ENCODE results near the gene PRRT1B.

The PRRT1B gene

GRCh38 chr9:131522257-131523085, 22.9 kb upstream of the PRRT1B start:
- Histone ChIP-seq H3K27me3 (ENCODE audit: low read depth, low read length) (no peaks in the 10 kb centered on the region), H3K4me3 (ENCODE audit: low read length) (no peak overlapping the region), H3K4me2 (ENCODE audit: low read length) (no peak overlapping the region), H3K9me3 (ENCODE audit: insufficient read depth, low read length) (no peaks in the 10 kb centered on the region), H3K9ac (ENCODE audit: low read length) (no peak overlapping the region), H3K79me2 (ENCODE audit: low read length) (no peaks in the 10 kb centered on the region), H4K20me1 (ENCODE audit: insufficient read depth, low read length) (no peaks in the 10 kb centered on the region), H3K4me1 (ENCODE audit: low read length) (no peaks in the 10 kb centered on the region), H3K27ac (ENCODE audit: low read length) (no peak overlapping the region), H3K36me3 (replicated peaks; ENCODE audit: low read depth, low read length) (peaks cover 27% of the 10 kb centered on the region), H2AFZ (ENCODE audit: low read depth, low read length) (no peak overlapping the region)
- TF ChIP-seq CTCF (IDR thresholded peaks at IDR 0.05; ENCODE audit: low read depth, low read length) (no peak), EZH2phosphoT487 (IDR thresholded peaks at IDR 0.05; ENCODE audit: low read depth) (no peak)

GRCh38 chr9:131523086-131523388, 22.3 kb upstream of the PRRT1B start:
- Histone ChIP-seq H3K9ac (ENCODE audit: low read length) (no peak overlapping the region), H2AFZ (ENCODE audit: low read depth, low read length) (no peak overlapping the region), H3K27me3 (ENCODE audit: low read depth, low read length) (no peaks in the 10 kb centered on the region), H3K36me3 (replicated peaks; ENCODE audit: low read depth, low read length) (peaks cover 24% of the 10 kb centered on the region), H3K4me2 (ENCODE audit: low read length) (no peak overlapping the region), H3K79me2 (ENCODE audit: low read length) (no peaks in the 10 kb centered on the region), H3K9me3 (ENCODE audit: insufficient read depth, low read length) (no peaks in the 10 kb centered on the region), H3K27ac (ENCODE audit: low read length) (no peak overlapping the region), H3K4me3 (ENCODE audit: low read length) (no peak overlapping the region), H4K20me1 (ENCODE audit: insufficient read depth, low read length) (no peaks in the 10 kb centered on the region), H3K4me1 (ENCODE audit: low read length) (no peaks in the 10 kb centered on the region)
- TF ChIP-seq EZH2phosphoT487 (IDR thresholded peaks at IDR 0.05; ENCODE audit: low read depth) (no peak), CTCF (IDR thresholded peaks at IDR 0.05; ENCODE audit: low read depth, low read length) (no peak)

GRCh38 chr9:131523451-131524435, 21.6 kb upstream of the PRRT1B start:
- Histone ChIP-seq H3K27me3 (ENCODE audit: low read depth, low read length) (no peaks in the 10 kb centered on the region), H3K4me3 (ENCODE audit: low read length) (no peak overlapping the region), H2AFZ (ENCODE audit: low read depth, low read length) (no peak overlapping the region), H3K36me3 (replicated peaks; ENCODE audit: low read depth, low read length) (peaks cover 30% of the 10 kb centered on the region), H3K4me1 (ENCODE audit: low read length) (no peaks in the 10 kb centered on the region), H3K79me2 (ENCODE audit: low read length) (no peaks in the 10 kb centered on the region), H3K9me3 (ENCODE audit: insufficient read depth, low read length) (no peaks in the 10 kb centered on the region), H3K27ac (ENCODE audit: low read length) (no peak overlapping the region), H4K20me1 (ENCODE audit: insufficient read depth, low read length) (no peaks in the 10 kb centered on the region), H3K9ac (ENCODE audit: low read length) (no peak overlapping the region), H3K4me2 (ENCODE audit: low read length) (no peak overlapping the region)
- TF ChIP-seq EZH2phosphoT487 (IDR thresholded peaks at IDR 0.05; ENCODE audit: low read depth) (no peak), CTCF (IDR thresholded peaks at IDR 0.05; ENCODE audit: low read depth, low read length) (no peak)

Measured in OCI-LY3 (cell line).